Body of pancreas (tissue), 4 donors: ENCODE results near the gene SETBP1.

Experiments used
- CTCF ChIP-seq, 7 experiments: fragments of 450-650 bp in 4 of 7; fragments of 200-600 bp in 3 of 7; sonication (generic) in 3 of 7; IDR thresholded peaks; one replicate each; pipeline ENCODE4 v1.5.1; 2016 to 2019; ENCODE audit warnings: antibody characterized with exemption in 7 of 7
- POLR2A ChIP-seq, 3 donors: fragments of 450-650 bp; IDR thresholded peaks; one replicate each; pipeline ENCODE4 v1.6.1; 2016; ENCODE audit warnings: antibody characterized with exemption in 3 of 3, mild to moderate bottlenecking in 2 of 3

GRCh38 chr18:44961288-44961995, 280.8 kb downstream of the SETBP1 start:
- no peak for TF ChIP-seq CTCF (IDR thresholded peaks at IDR 0.05)
- TF ChIP-seq POLR2A (IDR thresholded peaks at IDR 0.05), result no peak
